IPS-18a (cell line): ENCODE measurements around the gene ZDHHC9.

Experiments
- H3K27ac ChIP-seq: one replicate; pipeline ENCODE4 v1.5.1; 2013; ENCODE audit warnings: low read length
- H3K27me3 ChIP-seq: one replicate; pipeline ENCODE4 v1.6.1; 2013; ENCODE audit warnings: mild to moderate bottlenecking, low read length; ENCODE audit not compliant: control insufficient read depth, insufficient read depth
- H3K36me3 ChIP-seq: one replicate; pipeline ENCODE4 v1.6.1; 2013; ENCODE audit warnings: low read depth, low read length; ENCODE audit not compliant: control insufficient read depth
- H3K4me1 ChIP-seq: one replicate; pipeline ENCODE4 v1.6.1; 2013; ENCODE audit warnings: low read depth, low read length; ENCODE audit not compliant: control insufficient read depth
- H3K4me3 ChIP-seq: one replicate; pipeline ENCODE4 v1.5.1; 2013; ENCODE audit warnings: low read length
- H3K9ac ChIP-seq: one replicate; pipeline ENCODE4 v1.6.1; 2013; ENCODE audit warnings: mild to moderate bottlenecking, low read length, moderate library complexity
- H3K9me3 ChIP-seq: one replicate; pipeline ENCODE4 v1.6.1; 2013; ENCODE audit warnings: low read depth, low read length; ENCODE audit not compliant: control insufficient read depth

The ZDHHC9 gene

DNA sequence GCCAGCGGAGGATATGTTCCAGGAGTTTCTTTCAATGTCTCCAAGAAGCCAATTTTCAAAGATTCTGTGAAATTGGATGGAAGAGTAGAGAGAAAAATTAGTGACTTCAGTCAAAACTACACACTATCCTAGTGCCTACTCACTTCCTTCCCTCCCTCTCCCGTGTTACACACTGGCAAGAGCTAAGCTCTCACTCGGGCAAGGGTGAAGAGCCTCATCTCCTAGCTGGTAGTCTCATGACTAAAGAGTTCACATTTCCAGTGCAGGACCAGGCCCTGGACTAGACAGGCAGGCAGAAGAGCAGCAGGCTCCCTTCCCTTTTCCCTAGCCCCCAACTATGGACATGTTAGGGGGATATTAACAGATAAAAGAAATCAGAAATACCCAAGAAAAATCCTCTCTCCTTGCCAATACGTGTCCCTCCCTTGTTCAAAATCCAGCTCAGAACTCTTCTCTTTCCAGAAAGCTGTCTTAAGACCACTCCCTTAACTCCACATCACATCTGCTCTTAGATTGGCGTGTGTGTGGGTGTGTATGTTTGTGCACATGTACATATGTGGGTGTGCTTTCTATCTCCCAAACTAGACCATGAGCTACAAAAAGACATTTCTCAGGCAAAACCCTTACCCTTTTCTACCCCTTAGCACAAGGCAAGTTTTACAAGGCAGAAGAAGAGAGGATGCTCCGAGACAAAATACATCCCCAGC, 29.9 kb downstream of the ZDHHC9 start:
- no peak overlapping the region for H3K9ac ChIP-seq
- H3K27ac ChIP-seq = no peak overlapping the region
- H3K36me3 ChIP-seq = peaks cover 7% of the 10 kb centered on the region
- peaks cover 6% of the 10 kb centered on the region for H3K9me3 ChIP-seq
- H3K27me3 ChIP-seq = no peaks in the 10 kb centered on the region
- no peaks in the 10 kb centered on the region for H3K4me1 ChIP-seq
- H3K4me3 ChIP-seq = no peak overlapping the region

DNA sequence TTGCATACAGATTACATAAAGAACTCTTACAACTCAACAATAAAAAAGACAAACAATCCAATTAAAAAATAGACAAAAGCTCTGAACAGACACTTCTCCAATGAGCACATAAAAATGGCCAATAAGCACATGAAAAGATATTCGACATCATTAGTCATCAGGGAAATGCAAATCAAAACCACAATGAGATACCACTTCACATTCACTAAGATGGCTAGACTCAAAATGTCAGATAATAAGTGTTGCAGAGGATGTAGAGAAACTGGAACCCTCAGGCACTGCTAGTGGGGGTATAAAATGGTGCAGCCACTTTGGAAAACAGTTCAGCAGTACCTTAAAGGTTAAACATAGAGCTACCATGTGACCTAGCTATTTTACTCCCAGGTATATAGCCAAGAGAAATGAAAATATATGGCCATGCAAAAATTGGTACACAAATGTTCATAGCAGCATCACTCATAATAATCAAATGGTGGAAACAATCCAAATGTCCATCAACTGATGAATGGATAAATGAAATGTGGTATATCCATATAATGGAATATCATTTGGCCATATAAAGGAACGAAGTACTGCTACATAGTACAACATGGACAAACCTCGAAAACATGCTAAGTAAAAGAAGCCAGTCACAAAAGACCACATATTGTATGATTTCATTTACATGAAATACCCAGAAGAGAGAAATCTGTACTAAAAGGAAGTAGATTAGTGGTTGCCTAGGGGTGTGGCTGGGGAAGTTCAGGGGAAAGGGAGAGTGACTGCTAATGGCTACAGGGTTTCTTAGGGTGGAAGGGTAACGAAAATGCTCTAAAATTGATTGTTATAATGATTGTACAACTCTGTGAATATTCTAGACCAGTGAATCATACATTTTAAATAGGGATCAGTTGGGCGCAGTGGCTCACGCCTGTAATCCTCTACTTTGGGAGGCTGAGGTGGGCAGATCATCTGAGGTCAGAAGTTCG, 34.6 kb downstream of the ZDHHC9 start:
- Histone ChIP-seq H3K27ac (no peak overlapping the region), H3K9me3 (peaks cover 10% of the 10 kb centered on the region), H3K27me3 (no peaks in the 10 kb centered on the region), H3K4me1 (no peaks in the 10 kb centered on the region), H3K36me3 (peaks cover 13% of the 10 kb centered on the region), H3K4me3 (no peak overlapping the region), H3K9ac (no peak overlapping the region)

DNA sequence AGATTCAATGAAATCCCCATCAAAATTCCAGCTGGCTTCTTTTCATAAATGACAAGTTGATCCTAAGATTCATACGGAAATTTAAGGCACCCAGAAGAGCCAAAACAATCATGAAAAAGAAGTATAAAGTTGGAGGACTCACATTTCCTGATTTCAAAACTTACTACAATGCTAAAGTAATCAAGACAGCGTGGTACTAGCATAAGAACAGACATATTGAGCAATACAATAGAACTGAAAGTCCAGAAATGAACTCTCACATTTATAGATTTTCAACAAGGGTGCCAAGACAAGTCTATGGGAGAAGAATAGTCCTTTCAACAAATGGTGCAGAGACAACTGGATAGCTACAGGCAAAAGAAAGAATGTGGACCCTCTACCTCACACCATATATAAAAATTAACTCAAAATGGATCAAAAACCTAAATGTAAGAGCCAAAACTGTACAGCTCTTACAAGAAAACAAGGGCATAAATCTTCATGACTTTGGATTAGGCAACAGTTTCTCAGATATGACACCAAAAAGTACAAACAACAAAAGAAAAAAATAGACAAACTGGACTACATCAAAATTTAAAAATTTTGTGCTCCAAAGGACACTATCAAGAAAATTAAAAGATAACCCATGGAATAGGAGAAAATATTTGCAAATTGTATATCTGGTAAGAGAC, 35.4 kb downstream of the ZDHHC9 start:
- no peaks in the 10 kb centered on the region for H3K27me3 ChIP-seq
- no peak overlapping the region for H3K9ac ChIP-seq
- H3K27ac ChIP-seq = no peak overlapping the region
- H3K4me3 ChIP-seq = no peak overlapping the region
- H3K9me3 ChIP-seq = peaks cover 10% of the 10 kb centered on the region
- peaks cover 13% of the 10 kb centered on the region for H3K36me3 ChIP-seq
- H3K4me1 ChIP-seq = no peaks in the 10 kb centered on the region

DNA sequence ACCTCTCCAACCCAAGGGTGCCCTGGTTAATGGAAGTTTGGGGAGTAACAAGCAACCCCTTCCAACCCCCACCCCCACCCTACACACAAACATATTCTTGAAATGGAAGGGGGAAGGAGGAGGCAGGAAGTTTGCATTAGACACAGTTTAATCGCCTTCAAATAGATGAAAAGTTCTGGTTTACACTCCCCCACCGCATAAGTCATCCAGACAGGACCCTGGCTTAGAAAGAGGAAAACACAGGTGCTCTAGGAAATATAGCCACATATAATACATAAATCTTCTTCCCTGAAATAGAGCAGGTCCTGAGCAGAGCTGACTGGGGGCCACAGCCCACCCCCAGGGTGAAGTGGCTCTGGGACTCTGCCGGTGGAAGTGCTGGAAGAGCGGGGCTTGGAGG, 38.9 kb downstream of the ZDHHC9 start:
- no peak overlapping the region for H3K9ac ChIP-seq
- no peak overlapping the region for H3K27ac ChIP-seq

DNA sequence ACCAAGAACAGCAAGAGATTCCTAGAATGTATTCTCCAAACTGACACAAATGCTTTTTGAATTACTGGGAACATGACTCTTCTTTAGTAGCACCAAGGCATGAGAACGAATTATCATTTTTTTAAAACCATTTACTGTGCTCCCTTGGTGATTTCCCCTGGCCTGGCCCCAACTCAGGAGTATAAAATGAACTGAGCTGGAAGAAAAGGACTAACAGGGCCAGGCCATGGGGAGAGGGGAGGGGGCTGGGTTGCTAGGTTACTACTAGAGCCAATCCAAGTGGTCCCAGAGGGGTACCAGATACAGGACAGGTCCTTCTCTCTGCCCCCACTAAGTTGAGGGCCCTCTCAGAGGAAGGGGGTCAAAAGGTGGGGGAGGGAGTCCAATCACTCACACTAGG, 40.8 kb downstream of the ZDHHC9 start:
- Histone ChIP-seq H3K9me3 (peaks cover 15% of the 10 kb centered on the region), H3K27me3 (no peaks in the 10 kb centered on the region), H3K27ac (no peak overlapping the region), H3K9ac (no peak overlapping the region), H3K36me3 (peaks cover 6% of the 10 kb centered on the region), H3K4me3 (no peak overlapping the region), H3K4me1 (no peaks in the 10 kb centered on the region)

More for the DNA sequence above, 38.9 kb downstream of the ZDHHC9 start:
- peaks cover 10% of the 10 kb centered on the region for H3K9me3 ChIP-seq
- H3K4me3 ChIP-seq = no peak overlapping the region
- no peaks in the 10 kb centered on the region for H3K27me3 ChIP-seq
- H3K36me3 ChIP-seq = peaks cover 6% of the 10 kb centered on the region
- no peaks in the 10 kb centered on the region for H3K4me1 ChIP-seq

DNA sequence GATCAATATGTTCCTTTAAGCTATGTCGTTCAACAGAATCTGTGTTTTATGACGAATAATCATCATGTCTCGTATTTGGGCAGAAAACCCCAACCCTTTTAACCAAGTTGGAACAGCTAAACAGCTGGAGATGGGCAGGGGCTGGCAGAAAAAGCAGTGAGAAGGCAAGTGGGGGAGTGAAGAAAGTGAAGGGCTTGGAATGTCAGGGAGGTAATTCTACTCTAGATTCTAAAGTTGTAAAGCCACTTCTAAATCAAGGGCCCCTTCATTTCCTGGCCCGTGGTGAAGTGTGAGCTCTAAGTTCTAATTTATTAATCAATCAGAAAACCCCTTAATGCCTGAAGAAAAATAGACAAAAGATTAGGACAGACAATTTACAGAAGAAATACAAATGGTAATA, 43.5 kb downstream of the ZDHHC9 start:
- H3K9ac ChIP-seq = no peak overlapping the region
- no peaks in the 10 kb centered on the region for H3K27me3 ChIP-seq
- no peaks in the 10 kb centered on the region for H3K36me3 ChIP-seq
- no peak overlapping the region for H3K4me3 ChIP-seq
- no peak overlapping the region for H3K27ac ChIP-seq
- no peaks in the 10 kb centered on the region for H3K4me1 ChIP-seq
- H3K9me3 ChIP-seq = peaks cover 14% of the 10 kb centered on the region

DNA sequence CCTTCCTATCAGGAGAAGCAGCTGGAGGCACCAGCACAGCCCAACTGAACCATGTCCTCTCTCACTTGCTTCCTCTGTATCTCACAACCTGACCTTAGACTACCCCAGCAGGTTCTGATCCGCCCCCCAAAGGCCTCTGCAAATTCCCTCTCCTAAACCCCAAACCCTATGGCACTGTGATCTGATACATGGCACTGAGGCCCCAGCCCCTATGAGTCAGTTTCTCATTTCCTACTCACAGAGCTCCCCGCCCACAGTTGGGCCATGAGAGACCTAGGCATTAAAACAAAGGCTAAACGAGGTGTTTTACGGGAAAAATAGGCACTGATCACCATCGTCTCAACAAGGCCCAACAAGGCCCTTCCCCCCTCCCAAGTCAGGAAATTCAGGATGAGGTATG, 44.8 kb downstream of the ZDHHC9 start:
- peaks cover 14% of the 10 kb centered on the region for H3K9me3 ChIP-seq
- no peak overlapping the region for H3K4me3 ChIP-seq
- H3K4me1 ChIP-seq = no peaks in the 10 kb centered on the region
- no peak overlapping the region for H3K27ac ChIP-seq
- H3K27me3 ChIP-seq = no peaks in the 10 kb centered on the region
- no peaks in the 10 kb centered on the region for H3K36me3 ChIP-seq
- no peak overlapping the region for H3K9ac ChIP-seq

DNA sequence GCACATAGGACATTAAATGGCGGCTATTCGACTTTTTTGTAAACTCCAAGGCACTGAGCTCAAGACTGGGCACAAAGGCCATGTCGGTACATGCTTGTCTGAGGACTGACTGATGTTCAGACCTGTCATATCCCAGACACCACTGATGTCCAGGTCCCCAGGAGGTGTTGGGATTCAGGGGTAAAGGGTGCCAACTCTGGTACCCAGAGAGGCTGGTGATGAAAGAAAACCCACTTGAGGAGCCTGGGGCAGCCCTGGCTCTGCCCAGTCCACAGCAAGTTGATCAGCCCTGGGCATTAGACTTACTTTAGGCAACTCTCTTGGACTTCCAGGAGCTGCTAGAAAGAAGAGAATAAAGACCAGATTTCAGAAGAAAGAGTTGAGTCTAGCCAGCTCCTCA, 45.2 kb downstream of the ZDHHC9 start:
- Histone ChIP-seq H3K4me1 (no peaks in the 10 kb centered on the region), H3K27me3 (no peaks in the 10 kb centered on the region), H3K27ac (no peak overlapping the region), H3K9me3 (peaks cover 14% of the 10 kb centered on the region), H3K36me3 (no peaks in the 10 kb centered on the region), H3K4me3 (no peak overlapping the region), H3K9ac (no peak overlapping the region)

DNA sequence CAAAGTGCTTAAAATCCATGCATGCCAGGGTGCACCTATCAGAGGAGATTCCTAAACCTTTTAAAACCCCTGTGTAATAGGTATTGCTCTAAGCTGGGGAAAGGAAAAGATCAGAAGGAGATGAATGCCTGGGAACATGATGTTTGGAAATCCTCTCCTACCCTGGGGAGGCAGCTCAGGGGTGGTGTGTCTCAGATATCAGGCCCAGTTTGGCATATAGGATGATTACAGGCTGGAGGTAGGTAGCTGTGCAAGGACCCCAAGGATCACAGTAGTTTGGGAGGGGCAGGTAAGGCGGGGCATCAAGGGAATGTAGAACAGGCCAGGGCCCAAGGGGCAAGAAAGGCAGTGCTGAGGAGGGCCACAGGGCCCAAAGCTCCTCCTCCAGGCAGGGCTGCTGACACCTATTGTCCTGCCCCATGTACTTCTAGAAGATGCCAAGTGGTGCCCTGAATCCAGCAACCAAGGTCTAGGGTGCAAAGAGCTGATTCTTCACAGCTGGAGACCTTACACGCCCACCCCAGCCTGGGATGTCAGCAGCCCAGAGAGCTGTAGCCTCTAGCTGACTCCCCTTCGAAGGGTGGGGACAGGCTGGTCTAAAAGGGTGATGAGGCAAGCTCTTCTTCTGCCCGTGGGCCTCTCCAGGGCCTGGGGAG, 46.3 kb downstream of the ZDHHC9 start:
- Histone ChIP-seq H3K36me3 (no peaks in the 10 kb centered on the region), H3K9me3 (peaks cover 14% of the 10 kb centered on the region), H3K27me3 (no peaks in the 10 kb centered on the region), H3K4me3 (no peak overlapping the region), H3K4me1 (no peaks in the 10 kb centered on the region), H3K27ac (no peak overlapping the region), H3K9ac (no peak overlapping the region)

DNA sequence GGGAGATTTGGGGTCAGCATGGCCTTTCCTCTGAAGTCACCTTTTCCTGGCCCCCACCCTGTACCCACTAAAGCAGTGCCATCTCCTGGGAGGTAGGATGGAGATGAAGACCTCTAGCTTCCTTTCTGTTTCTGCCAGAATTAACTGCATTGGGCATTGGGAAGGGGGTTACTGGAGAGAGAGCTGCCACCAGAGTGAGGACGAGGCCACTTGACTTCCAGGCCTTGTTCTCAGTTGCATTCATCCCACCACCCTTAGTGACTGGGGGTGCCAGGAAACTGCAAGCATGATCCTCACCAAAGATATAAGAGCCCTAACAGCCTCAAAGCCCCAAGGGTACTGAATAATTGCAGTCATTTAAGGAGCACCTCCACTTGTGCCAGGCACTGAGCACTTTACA, 48.1 kb downstream of the ZDHHC9 start:
- Histone ChIP-seq H3K4me3 (no peak overlapping the region), H3K27ac (no peak overlapping the region), H3K4me1 (no peaks in the 10 kb centered on the region), H3K27me3 (no peaks in the 10 kb centered on the region), H3K36me3 (no peaks in the 10 kb centered on the region), H3K9ac (no peak overlapping the region), H3K9me3 (peaks cover 14% of the 10 kb centered on the region)

DNA sequence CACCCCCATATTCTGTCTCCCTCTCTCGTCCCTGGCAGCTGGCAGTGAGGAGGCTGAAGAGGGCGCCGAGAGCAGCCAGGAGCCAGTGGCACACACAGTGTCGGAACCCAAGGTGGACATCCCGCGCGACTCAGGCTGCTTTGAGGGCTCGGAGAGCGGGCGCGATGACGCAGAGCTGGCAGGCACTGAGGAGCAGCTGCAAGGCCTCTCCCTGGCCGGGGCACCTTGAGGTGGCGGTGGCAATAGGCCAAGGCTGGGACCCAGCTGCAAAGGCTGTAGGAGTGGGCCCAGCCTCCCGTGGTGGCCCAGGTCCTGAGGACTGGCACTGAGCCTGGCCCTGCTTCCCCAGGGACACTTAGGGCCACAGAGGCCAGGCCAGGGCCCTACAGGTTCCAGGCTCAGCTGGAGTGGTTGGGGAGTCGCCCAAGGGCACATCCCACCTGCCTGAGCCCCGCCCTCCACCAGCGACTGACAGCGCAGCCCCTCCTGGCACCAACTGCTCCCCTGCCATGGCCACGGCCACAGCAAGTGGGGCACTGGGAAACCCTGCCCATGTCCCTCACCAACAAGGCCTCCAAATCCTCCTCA, 50.0 kb downstream of the ZDHHC9 start:
- no peaks in the 10 kb centered on the region for H3K27me3 ChIP-seq
- peaks cover 10% of the 10 kb centered on the region for H3K9me3 ChIP-seq
- H3K27ac ChIP-seq = no peak overlapping the region
- H3K36me3 ChIP-seq = no peaks in the 10 kb centered on the region
- H3K4me1 ChIP-seq = no peaks in the 10 kb centered on the region
- no peak overlapping the region for H3K9ac ChIP-seq
- H3K4me3 ChIP-seq = no peak overlapping the region
